Activated CD4-positive, alpha-beta T cell treated with anti-CD3 and anti-CD28 coated beads for 24 hours (primary cell): ENCODE results near the gene MAPK8IP1.
"Not testable (repeated sequence)": the region's sequence is repeated elsewhere in the genome, so short reads cannot be mapped to it uniquely, and the experiment has no call there.

Source experiments
- DNase-seq, 2 donors: peaks; one replicate each; pipeline ENCODE4 v3.0.0-alpha.2; 2020; ENCODE audit warnings: low read depth in 2 of 2

MAPK8IP1 gene

DNA sequence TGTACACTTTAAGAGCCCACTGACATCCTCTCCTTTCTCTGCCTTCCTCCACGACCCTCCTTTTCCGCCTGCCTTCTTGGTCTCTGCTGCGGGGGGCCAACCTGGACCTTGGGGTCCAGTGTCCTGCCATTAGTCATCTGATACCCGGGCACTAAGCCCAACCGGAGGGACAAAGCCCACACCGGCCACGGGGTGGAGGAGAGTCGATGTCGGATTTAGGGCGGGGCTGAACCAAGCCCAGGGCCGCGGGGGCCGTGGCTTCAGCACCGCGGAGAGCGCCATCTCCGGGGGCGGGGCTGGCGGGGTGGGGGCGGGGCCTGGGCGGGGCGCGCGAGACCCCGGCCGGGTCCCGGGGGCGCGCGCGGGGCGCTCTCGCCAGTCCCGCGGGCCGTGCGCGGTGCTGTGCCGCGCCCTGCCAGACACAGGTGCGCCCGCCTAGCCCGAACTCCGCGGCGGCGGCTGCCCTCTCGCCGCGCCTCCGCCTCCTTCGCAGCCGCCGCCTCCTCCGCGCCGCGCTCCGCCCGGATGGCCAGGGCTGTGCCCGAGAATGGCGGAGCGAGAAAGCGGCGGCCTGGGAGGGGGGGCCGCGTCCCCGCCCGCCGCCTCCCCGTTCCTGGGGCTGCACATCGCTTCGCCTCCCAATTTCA is at the start of gene MAPK8IP1:
TSS of gene MAPK8IP1 (plus strand) at position 378 of the 647 bp plus-strand sequence. CDS start at position 548, 170 bp downstream.
- DNase-seq: peak; percentile 29 to 31

DNA sequence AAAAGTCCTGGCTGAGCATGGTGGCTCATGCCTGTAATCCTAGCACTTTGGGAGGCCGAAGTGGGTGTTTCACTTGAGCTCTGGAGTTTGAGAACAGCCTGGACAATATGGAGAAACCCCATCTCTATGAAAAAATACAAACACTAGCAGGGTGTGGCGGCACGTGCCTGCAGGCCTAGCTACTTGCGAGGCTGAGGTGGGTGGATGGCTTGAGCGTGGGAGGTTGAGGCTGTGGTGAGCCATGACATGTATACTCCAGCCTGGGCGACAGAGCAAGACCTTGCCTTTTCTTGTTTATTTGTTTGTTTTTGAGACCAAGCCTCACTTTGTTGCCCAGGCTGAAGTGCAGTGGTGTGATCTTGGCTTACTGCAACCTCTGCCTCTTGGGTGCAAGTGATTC is 46.2 kb upstream of the MAPK8IP1 start:
- no peak for DNase-seq

DNA sequence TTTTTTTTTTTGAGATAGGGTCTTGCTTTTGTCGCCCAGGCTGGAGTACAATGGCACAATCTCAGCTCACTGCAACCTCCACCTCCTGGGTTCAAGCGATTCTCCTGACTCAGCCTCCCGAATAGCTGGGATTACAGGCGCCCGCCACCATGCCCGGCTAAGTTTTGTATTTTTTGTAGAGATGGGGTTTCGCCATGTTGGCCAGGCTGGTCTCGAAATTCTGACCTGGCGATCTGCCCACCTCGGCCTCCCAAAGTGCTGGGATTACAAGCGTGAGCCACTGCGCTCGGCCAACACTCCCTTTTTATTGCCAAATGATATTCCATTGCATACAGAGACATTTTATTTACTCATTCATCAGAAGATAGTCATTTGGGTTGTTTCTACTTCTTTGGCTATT is 45.2 kb upstream of the MAPK8IP1 start:
- not testable (repeated sequence) for DNase-seq

DNA sequence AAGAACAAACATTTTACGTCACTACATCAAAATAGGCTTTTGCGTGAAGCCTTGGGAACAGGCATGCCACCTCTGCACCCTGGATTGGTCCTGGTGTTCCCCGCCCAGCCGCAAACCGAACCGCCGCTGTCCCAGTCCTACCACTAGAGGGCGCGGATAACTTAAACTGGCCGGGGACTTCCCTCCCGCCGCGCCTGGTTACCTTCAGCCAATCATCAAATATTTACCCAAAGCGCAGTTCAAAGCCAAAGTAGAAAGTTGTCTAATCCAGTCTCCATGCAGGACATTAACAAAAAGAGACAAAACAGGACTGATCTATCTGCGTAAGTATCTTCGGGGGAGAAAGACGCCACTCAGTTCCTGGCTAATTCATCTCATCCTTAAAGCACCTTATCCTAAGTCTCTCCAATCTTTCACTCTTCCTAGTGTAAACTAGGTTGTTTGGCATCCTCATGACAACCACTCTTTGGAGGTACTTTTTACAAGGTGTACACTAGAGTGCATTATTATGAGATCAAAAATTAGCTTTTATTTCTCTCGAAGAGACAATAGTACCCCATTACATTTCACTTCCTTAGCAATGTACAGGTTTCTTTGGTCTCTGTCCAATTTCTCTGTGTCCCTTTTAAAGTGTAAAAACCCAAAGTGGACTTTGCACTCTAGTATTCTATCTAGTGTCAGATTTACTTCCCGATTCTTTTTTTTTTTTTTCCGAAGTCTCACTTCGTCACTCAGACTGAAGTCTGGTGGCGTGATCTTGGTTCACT is 42.1 kb upstream of the MAPK8IP1 start:
- peak; percentile 76 to 84 for DNase-seq

DNA sequence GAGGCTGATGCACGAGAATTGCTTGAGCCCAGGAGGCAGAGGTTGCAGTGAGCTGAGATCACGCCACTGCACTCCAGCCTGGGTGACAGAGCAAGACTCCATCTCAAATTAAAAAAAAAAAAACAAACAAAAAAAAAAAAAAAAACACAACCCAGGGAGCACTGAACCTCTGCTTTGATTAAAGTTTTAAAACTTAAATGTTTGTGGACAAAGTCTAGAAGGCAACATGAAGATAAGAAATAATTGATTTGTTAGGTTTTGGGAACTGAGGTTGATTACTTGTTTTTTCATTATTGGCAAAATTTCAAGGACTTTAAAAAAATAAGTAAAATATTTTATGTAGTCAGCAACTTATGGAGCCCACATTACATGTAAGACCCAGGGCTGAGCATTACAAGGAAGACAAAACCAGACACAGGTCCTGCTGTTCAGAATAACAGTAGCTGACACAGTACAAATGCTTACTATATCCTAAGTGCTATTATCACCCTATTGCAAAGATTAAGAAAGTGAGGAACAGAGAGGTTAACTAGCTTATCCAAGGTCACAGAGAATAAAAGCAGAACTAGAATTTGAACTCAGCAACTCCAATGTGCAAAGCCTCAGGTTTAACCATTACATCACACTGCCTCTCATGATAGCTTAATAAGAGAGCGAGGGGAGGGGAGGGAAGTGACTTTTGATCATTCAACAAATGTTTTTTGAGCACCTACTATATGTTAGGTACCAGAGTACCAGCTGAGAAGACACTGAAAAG is 40.5 kb upstream of the MAPK8IP1 start:
- DNase-seq: no peak

DNA sequence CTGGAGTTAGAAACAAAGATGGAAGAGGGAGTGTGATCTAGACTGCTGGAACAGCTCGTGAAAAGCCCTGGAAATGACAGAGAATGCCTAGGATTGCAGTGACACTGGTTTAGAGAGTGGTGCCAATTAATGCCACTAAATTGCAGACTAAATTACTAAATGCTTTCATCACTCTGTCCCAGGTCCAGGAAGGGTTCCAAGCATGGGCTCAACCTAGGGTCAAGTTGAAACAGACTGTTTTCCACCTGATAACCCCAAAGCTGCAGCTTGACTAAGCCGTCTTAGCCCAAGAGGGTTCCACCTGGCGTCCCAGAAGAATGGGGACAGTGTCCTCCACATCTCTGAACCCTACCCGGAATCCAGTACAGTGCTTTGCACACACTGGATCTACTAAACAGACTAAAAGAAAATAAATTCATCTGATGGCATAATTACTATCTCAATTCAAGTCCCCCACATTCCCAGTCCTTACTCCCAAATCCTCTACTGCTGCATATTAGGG is 39.2 kb upstream of the MAPK8IP1 start:
- no peak for DNase-seq

DNA sequence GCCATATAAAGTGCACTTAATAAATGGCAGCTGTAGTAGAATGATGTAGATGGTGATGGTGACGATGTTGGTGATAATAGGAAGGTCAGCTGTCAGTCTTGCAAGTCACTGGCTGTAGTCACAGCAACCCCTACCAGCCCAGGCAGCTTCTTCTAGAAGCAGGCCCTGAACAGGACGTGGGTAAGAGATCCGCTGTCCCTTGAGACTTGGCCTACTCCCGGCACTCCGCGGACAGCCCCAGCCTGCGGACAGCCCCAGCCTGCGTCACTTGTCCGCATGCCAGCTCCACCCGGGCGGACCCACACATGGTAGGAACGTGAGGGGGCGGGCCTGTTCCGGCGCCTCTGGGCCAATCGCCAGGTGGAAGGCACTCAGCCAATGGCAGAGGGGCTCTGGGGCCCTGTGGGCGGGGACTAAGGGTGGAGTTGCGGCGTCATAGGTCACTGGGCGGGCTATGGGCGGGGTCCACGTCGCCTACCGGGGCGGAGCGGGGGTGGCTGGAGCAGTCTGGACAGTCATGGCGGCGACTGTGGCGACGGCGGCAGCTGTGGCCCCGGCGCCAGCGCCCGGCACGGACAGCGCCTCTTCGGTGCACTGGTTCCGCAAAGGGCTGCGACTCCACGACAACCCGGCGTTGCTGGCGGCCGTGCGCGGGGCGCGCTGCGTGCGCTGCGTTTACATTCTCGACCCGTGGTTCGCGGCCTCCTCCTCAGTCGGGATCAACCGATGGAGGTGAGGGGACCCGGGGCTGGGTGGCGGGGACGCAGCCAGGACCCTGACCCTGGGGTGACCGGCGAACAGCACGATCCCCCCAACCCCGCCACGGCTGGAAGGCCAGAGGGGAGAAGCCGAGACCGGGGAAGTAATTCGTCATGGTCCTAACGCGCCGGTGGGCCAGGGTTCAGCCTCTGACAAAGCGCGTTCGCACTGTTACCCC is 38.2 kb upstream of the MAPK8IP1 start, which contains the start of gene CRY2:
TSS of gene CRY2 (plus strand) at position 502 of the 937 bp plus-strand sequence. CDS start at position 518, 16 bp downstream.
- DNase-seq: peak; percentile 98 to 99

DNA sequence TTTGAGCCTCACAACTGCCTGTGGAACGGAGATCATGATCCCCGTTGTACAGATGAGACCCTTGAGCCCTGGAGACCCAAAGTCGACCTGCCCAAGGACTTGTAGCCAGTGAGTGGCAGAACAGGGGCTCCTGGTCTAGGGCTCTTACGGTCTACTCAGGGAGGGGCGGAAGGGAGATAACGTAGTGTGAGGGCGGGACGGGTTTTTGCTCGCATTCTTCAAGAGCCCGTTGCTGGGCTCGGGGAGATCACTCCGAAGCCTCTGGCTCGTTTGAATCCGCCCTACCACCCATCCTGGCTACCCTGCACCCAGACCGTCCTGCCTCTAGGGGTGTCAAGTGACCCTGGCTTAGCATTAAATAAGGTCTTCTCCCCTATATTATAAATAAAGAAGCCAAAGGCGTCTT is 37.5 kb upstream of the MAPK8IP1 start:
- peak in 1 of 2 donors; percentile 12 for DNase-seq

DNA sequence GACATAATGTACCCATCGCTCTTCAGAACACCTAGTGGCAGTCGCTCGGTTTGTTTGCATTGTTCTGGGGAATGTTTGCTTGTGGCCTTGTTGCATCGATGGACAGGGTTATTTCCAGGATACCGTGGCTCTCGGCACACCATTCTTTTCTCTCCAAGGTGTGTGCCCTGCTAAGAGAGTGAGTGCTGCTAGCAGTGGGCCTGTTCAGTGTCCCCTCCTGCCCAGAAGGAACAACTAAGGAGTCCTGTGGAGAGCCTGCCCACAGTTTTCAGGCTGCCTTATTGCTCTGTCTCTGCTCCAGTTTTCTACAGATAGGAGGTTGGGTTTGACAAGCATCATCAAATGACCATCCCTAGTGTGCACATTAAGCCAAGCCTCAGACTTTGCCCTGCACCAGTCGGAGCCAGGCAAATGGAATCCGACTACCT is 36.8 kb upstream of the MAPK8IP1 start:
- no peak for DNase-seq

DNA sequence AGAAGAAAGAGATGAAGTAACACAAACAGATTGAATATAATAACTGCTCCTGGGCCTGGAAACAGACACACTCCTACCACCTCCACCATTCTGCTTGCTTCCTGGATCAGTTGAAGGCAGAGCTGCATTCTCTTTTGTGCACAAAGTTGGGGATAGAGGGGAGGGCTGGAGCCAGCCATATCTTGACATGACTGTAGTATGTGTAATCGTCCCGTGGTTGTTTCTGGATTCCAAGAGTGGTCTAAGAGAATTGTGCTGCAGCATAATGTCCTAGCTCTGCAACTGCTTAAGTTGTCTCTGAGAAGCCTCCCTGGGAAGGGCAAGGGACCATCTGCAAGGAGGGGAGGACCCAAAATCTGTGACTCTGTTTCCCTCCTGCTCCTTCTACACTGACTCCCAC is 35.0 kb upstream of the MAPK8IP1 start:
- no peak for DNase-seq

DNA sequence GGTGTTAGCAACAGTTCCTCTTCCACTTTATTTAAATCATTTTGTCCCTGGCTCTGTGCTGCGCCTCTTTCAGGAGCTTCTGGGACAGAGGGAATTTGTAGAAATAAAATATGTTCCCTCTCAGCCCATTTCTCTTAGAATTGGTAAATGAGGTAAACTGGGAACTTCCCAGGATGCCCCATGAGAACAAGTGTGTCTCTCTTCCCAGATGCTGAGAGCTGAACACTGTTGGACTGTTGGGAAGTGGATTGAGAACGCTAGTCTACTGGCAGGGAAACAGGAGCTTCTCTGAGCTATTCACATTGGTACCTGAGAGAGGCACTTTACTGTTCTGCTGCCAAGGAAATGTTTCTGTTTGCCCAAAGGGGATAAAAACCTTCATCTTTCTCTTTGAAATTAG is 34.2 kb upstream of the MAPK8IP1 start:
- no peak for DNase-seq

DNA sequence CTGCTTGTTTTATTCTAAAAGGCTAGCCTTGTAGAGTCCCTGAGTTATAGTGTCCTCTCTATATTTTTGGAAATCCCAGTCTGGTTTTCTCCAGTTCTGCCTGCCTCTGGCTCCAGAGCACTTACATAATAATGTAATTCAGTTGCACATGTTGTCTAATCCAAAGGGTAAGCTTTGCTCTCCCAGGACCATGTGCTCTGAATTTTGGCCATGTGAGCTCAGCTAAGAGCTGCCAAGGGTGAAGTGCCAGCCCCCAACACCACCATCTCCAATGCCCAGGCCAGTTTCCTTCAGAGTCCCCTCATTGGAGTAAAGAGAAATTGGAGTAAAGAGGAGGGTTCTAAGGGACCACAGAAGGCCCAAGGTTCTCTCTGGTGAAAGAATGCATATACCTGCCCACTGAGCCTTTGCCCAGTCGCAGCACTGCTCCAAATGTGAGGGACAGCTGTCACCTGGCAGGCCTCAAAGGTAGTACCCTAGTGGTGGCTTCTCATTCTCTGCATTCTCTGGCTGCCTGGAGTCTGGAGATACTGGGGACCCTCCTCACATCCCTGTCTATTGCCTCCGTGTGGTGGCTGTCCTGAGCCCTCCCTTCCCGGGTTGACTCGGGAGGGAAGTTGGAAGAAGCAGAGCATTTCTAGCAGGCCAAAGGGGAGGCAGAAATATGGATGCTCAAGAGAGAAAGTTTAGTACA is 33.3 kb upstream of the MAPK8IP1 start:
- no peak for DNase-seq

DNA sequence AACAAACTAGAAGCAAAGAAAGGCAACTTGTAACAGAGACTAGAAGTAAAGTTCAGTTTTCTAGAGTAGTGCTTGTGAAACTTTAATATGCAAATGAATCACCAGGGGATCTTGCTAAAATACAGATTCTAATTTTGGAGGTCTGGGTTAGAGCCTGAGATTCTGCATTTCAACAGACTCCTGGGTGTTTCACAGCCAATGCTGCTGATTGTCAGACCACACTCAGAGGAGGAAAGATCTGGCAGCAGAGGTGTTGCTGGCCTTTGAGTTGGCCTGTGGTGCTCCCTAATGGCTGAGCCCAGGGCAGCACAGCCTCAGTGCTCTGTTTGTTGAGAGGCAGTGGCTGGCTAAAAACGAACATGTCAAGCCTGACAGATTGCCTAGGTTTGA is 32.7 kb upstream of the MAPK8IP1 start:
- no peak for DNase-seq

DNA sequence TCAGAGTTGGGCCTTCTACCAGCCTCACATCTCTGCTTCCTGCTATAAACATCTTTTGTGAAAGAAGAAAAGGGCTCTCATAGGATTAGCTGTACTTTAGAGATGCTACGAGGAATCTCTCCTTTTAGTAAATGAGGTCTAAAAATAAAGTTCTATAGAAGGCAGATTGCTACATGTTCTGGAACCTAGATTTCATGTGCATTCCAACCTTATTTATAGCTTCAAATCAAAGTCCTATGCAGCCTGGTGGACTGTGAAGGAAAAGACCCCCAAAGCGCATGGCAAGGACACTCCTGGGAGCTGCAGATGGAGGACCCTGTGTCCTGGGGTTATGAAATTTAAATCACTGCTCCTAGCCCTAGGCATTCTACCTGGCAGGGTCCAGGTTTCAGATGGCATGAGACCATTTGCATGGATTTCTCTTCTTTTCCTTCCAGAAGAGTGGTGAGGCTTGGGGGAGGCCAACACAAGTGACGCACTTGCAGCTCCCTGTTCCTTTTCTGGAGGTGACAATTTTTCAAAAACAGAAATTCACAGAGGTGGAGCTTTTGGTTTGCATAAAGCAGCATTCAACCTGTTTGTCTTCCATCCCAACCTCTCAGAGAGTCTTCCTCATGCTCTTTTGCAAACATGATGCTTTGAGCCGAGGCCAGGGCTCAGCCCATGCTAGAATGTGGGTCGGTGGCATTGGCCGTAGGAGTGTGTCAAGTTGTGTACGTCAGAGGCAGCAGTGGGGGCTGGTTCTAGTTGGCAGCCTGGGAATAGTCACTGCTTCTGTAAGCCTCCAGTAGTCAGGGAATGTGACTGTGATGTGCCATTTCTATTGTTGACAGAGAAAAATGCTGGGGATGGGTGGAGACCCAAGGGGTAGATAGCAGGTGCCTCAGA is 31.9 kb upstream of the MAPK8IP1 start:
- DNase-seq: no peak

DNA sequence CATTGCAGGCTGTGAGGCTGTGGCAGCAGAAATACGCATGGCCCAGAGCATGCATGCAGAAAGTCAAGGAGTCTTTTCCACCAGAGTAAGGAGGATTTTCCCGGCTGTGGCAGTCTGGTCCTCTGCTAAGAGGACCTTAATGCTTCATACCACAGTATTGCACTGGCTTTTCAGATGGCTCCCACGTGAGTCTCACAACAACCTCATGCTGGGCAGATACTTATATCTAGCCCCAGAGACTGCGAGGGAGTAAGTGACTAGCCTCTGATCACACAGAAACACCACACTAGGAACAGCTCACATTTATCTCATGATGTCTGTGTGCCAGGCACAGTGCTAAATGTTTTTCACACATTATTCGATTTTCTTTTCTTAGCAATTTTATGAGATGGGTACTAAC is 30.1 kb upstream of the MAPK8IP1 start:
- DNase-seq: no peak

DNA sequence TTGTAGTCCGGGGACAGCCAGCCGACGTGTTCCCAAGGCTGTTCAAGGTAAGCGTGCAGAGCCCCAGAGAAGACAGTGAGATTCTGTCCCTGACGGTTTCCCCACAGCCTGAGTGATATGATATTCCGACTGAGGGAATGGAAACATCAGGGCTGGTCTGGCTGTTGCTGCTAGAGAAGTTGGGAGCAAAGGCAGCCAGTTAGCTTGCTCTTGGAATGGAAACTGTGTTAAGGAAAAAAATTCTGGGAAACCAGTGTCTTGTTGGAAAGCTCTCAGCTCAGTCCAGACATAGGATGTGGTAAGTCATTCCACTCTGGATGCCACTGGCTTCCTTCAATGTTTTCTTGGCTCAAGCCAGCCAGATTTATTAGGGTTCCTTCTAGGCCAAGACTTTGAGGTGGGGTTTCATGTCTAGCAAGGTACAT is 29.4 kb upstream of the MAPK8IP1 start:
- no peak for DNase-seq

DNA sequence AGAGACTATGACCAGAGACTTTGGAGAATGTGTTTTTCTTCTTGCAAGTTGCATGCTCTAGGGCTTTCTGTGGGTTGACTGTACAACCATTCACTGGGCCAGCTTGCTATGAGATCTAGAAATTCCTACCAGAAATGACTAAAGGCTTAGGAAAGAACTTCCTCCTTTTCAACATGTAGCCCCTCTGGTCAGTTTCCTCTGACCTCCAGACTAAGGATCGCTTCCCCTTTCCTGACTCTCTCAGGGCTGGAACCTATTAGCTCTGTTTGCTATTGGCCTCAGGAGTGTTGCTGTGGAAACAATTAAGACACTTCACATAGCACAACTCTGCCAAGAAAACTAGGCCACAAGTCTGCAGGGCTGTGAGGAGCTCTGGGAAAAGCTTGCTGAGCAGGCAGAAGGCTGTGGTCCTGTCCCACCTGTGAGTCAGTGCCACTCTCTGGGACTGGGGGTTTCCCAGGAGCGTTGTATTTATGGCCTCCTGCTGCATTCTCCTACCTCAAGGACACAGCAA is 27.4 kb upstream of the MAPK8IP1 start:
- no peak for DNase-seq

DNA sequence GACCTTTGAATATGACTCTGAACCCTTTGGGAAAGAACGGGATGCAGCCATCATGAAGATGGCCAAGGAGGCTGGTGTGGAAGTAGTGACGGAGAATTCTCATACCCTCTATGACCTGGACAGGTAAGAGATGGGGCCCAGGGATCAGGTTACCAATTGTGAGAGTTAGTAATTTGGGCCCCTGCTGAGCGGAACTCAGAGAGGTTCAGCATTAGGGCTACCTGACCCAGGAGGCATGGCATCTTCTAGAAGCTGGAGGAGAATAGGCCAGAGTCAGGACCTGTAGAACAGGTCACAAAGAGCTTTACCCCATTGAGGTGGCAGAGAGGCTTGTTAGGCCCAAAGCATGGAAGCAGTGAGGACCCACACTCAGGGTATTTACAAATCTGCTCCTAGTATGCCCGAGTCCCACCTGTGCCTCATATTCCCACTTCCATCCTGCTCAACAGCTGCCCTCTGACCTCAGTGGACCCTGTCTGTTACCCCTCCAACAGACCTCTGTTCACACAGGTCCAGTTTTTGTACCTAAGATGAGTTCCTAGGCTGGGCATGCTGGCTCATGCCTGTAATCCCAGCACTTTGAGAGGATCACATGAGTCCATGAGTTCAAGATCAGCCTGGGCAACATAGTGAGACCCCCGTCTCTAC is 26.6 kb upstream of the MAPK8IP1 start:
- no peak for DNase-seq

DNA sequence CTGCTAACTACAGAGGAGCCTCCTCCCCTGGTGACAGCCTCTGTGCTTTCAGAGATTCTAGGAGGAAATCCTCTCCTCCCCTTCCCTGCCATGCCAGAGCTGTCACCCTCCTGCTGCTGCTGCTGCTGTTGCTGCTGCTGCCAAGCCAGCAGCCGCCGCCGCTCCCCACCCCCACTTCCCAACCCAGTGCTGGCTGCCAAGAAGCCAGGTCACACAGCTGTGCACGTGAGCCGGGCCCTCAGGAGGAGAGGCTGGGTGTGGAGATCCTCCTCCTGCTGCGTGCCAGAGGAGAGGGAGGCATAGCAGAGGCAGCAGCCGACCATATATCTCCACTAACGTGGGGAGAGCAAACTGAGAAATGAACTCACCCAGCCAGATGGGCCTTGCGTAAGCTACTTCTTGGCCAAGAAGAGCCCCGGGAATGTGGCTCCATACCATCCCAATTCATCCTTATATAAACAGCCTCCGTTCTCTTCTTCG is 25.8 kb upstream of the MAPK8IP1 start:
- DNase-seq: no peak
